Measurements from ENCODE around the gene RAB44.
A peak's percentile ranks its signal among the peaks of the same experiment; 100 is the strongest.

DNA sequence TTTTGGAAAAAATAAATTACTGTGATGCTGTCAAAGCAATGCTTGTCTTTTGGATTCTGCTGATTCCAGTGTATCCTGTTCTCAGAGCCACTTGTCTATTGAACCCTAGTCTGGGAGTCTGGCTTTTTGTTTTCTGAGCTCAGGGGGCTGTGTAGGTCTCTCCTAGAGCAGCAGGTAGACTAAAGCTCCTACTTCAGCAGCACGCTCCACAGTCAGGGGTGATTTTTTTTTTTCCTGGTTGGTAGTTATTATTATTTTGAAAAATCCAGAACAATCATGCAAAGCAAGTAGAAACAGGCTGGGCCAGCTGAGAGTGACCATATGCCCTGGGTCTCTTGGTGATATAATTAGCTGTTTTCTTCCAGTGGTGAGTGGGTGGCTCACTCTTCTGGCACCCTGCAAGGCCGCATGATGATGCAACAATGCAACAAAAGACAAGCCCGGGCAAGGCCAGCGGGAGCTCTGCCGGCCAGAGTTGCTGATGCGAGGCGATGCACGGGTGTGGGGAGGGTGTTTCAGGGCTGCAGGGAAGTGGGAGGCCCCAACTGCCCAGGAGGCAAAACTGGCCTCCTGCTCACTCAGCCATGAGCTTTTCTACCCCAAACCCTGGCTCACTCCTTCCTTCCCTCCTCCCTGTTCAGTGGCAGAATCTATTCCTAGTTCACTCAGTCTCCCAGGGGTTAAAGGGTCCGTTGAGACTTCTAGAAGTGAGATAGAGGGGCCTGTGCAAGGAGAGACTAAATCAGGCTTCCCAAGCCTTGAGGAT is 30.6 kb upstream of the RAB44 start:
- TF ChIP-seq, protein P1, sequence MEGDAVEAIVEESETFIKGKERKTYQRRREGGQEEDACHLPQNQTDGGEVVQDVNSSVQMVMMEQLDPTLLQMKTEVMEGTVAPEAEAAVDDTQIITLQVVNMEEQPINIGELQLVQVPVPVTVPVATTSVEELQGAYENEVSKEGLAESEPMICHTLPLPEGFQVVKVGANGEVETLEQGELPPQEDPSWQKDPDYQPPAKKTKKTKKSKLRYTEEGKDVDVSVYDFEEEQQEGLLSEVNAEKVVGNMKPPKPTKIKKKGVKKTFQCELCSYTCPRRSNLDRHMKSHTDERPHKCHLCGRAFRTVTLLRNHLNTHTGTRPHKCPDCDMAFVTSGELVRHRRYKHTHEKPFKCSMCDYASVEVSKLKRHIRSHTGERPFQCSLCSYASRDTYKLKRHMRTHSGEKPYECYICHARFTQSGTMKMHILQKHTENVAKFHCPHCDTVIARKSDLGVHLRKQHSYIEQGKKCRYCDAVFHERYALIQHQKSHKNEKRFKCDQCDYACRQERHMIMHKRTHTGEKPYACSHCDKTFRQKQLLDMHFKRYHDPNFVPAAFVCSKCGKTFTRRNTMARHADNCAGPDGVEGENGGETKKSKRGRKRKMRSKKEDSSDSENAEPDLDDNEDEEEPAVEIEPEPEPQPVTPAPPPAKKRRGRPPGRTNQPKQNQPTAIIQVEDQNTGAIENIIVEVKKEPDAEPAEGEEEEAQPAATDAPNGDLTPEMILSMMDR (IDR thresholded peaks at IDR 0.05; ENCODE audit: low read depth, low read length) = no peak
- TF ChIP-seq POLR2A (IDR thresholded peaks at IDR 0.05; ENCODE audit: extremely low read depth, insufficient read length) = no peak
- TF ChIP-seq, protein P2, sequence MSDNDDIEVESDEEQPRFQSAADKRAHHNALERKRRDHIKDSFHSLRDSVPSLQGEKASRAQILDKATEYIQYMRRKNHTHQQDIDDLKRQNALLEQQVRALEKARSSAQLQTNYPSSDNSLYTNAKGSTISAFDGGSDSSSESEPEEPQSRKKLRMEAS (IDR thresholded peaks at IDR 0.05; ENCODE audit: low read depth, low read length) = peak; percentile 64
